ENCODE results near the gene RBMS2. TPM values are rescaled to one million over a fixed set of nuclear protein-coding genes. Genes with fewer than 3 reads are reported as not detected.

Gene RBMS2
- polyA plus RNA-seq, 1 of the 3 experiments (the other 2 are of a cell fraction): 8.9 TPM

DNA sequence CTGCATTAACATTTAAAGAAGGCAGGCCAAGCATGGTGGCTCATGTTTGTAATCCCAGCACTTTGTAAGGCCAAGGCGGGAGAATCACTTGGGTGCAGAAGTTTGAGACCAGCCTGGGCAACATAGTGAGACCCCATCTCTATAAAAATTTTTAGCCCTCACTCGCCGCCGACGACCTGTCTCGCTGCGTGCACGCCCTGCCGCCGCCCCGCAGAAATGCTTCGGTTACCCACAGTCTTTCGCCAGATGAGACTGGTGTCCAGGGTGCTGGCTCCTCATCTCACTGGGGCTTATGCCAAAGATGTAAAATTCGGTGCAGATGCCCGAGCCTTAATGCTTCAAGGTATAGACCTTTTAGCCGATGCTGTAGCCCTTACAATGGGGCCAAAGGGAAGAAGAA, 10.8 kb upstream of the RBMS2 start:
- H3K79me2 ChIP-seq (ENCODE audit: insufficient read depth): no peaks in the 10 kb centered on the region
- no peaks in the 10 kb centered on the region for H3K36me3 ChIP-seq (replicated peaks in 1 of 2; ENCODE audit: control insufficient read depth in 1 of 2, insufficient read depth in 2 of 2, low read length in 1 of 2)
- ChIA-PET CTCF (interaction anchor here (3.1 to 5.0 kb wide), 2 partner anchors 62 to 125 kb away, joined by 12 to 54 read pairs; no protein-coding TSS in a partner anchor), POLR2A (no interaction called here)
- TF ChIP-seq, protein P1, sequence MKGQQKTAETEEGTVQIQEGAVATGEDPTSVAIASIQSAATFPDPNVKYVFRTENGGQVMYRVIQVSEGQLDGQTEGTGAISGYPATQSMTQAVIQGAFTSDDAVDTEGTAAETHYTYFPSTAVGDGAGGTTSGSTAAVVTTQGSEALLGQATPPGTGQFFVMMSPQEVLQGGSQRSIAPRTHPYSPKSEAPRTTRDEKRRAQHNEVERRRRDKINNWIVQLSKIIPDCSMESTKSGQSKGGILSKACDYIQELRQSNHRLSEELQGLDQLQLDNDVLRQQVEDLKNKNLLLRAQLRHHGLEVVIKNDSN (IDR thresholded peaks at IDR 0.05; ENCODE audit: borderline replicate concordance, low read depth): no peak
- no peak for TF ChIP-seq CHD2 (IDR thresholded peaks at IDR 0.05; ENCODE audit: low read length, partially characterized antibody)
- TF ChIP-seq, protein P2, sequence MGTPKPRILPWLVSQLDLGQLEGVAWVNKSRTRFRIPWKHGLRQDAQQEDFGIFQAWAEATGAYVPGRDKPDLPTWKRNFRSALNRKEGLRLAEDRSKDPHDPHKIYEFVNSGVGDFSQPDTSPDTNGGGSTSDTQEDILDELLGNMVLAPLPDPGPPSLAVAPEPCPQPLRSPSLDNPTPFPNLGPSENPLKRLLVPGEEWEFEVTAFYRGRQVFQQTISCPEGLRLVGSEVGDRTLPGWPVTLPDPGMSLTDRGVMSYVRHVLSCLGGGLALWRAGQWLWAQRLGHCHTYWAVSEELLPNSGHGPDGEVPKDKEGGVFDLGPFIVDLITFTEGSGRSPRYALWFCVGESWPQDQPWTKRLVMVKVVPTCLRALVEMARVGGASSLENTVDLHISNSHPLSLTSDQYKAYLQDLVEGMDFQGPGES (IDR thresholded peaks at IDR 0.05; ENCODE audit: low read depth, low read length): no peak
- TF ChIP-seq, protein P3, sequence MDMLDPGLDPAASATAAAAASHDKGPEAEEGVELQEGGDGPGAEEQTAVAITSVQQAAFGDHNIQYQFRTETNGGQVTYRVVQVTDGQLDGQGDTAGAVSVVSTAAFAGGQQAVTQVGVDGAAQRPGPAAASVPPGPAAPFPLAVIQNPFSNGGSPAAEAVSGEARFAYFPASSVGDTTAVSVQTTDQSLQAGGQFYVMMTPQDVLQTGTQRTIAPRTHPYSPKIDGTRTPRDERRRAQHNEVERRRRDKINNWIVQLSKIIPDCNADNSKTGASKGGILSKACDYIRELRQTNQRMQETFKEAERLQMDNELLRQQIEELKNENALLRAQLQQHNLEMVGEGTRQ (IDR thresholded peaks at IDR 0.05; ENCODE audit: borderline replicate concordance, low read depth, low read length): no peak
- TF ChIP-seq FOXJ3 (CRISPR knock-in tag; IDR thresholded peaks at IDR 0.05): no peak
- no peak for TF ChIP-seq EP300 (IDR thresholded peaks at IDR 0.05; ENCODE audit: borderline replicate concordance in 1 of 2, low read depth in 1 of 2, low read length in 1 of 2)
- TF ChIP-seq, protein P4, sequence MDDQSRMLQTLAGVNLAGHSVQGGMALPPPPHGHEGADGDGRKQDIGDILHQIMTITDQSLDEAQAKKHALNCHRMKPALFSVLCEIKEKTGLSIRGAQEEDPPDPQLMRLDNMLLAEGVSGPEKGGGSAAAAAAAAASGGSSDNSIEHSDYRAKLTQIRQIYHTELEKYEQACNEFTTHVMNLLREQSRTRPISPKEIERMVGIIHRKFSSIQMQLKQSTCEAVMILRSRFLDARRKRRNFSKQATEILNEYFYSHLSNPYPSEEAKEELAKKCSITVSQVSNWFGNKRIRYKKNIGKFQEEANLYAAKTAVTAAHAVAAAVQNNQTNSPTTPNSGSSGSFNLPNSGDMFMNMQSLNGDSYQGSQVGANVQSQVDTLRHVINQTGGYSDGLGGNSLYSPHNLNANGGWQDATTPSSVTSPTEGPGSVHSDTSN (IDR thresholded peaks at IDR 0.05): no peak
- TF ChIP-seq JUND (IDR thresholded peaks at IDR 0.05): no peak
- TF ChIP-seq EZH2phosphoT487 (IDR thresholded peaks at IDR 0.05; ENCODE audit: borderline replicate concordance, low read depth): no peak
- TF ChIP-seq YY1 (IDR thresholded peaks at IDR 0.05; ENCODE audit: low read depth): no peak
- no peak for TF ChIP-seq TEAD4 (IDR thresholded peaks at IDR 0.05; ENCODE audit: borderline replicate concordance, insufficient read depth)
- TF ChIP-seq, protein P5, sequence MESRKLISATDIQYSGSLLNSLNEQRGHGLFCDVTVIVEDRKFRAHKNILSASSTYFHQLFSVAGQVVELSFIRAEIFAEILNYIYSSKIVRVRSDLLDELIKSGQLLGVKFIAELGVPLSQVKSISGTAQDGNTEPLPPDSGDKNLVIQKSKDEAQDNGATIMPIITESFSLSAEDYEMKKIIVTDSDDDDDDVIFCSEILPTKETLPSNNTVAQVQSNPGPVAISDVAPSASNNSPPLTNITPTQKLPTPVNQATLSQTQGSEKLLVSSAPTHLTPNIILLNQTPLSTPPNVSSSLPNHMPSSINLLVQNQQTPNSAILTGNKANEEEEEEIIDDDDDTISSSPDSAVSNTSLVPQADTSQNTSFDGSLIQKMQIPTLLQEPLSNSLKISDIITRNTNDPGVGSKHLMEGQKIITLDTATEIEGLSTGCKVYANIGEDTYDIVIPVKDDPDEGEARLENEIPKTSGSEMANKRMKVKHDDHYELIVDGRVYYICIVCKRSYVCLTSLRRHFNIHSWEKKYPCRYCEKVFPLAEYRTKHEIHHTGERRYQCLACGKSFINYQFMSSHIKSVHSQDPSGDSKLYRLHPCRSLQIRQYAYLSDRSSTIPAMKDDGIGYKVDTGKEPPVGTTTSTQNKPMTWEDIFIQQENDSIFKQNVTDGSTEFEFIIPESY (IDR thresholded peaks at IDR 0.05; ENCODE audit: borderline replicate concordance, low read depth): no peak
- TF ChIP-seq TAF1 (IDR thresholded peaks at IDR 0.05; ENCODE audit: borderline replicate concordance, low read depth, low read length): no peak
- no peak for TF ChIP-seq TCF12 (IDR thresholded peaks at IDR 0.05)
- TF ChIP-seq, protein P6, sequence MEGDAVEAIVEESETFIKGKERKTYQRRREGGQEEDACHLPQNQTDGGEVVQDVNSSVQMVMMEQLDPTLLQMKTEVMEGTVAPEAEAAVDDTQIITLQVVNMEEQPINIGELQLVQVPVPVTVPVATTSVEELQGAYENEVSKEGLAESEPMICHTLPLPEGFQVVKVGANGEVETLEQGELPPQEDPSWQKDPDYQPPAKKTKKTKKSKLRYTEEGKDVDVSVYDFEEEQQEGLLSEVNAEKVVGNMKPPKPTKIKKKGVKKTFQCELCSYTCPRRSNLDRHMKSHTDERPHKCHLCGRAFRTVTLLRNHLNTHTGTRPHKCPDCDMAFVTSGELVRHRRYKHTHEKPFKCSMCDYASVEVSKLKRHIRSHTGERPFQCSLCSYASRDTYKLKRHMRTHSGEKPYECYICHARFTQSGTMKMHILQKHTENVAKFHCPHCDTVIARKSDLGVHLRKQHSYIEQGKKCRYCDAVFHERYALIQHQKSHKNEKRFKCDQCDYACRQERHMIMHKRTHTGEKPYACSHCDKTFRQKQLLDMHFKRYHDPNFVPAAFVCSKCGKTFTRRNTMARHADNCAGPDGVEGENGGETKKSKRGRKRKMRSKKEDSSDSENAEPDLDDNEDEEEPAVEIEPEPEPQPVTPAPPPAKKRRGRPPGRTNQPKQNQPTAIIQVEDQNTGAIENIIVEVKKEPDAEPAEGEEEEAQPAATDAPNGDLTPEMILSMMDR (IDR thresholded peaks at IDR 0.05): no peak
- TF ChIP-seq, protein P7, sequence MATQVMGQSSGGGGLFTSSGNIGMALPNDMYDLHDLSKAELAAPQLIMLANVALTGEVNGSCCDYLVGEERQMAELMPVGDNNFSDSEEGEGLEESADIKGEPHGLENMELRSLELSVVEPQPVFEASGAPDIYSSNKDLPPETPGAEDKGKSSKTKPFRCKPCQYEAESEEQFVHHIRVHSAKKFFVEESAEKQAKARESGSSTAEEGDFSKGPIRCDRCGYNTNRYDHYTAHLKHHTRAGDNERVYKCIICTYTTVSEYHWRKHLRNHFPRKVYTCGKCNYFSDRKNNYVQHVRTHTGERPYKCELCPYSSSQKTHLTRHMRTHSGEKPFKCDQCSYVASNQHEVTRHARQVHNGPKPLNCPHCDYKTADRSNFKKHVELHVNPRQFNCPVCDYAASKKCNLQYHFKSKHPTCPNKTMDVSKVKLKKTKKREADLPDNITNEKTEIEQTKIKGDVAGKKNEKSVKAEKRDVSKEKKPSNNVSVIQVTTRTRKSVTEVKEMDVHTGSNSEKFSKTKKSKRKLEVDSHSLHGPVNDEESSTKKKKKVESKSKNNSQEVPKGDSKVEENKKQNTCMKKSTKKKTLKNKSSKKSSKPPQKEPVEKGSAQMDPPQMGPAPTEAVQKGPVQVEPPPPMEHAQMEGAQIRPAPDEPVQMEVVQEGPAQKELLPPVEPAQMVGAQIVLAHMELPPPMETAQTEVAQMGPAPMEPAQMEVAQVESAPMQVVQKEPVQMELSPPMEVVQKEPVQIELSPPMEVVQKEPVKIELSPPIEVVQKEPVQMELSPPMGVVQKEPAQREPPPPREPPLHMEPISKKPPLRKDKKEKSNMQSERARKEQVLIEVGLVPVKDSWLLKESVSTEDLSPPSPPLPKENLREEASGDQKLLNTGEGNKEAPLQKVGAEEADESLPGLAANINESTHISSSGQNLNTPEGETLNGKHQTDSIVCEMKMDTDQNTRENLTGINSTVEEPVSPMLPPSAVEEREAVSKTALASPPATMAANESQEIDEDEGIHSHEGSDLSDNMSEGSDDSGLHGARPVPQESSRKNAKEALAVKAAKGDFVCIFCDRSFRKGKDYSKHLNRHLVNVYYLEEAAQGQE (IDR thresholded peaks at IDR 0.05; ENCODE audit: low read depth, low read length): no peak
- no peak for TF ChIP-seq GATA2 (CRISPR knock-in tag; IDR thresholded peaks at IDR 0.05)
- no peak for TF ChIP-seq POLR2AphosphoS5 (IDR thresholded peaks at IDR 0.05; ENCODE audit: low read depth, low read length)
- no peak for TF ChIP-seq FOXM1 (IDR thresholded peaks at IDR 0.05; ENCODE audit: low read depth)
- no peaks in the 10 kb centered on the region for H3K9me2 ChIP-seq
- no peaks in the 10 kb centered on the region for H4K20me1 ChIP-seq (ENCODE audit: insufficient read depth)
- no peak overlapping the region for H2AFZ ChIP-seq (ENCODE audit: low read depth)
- DNase-seq: no peak
- H3K4me2 ChIP-seq: no peak overlapping the region
- 82% methylated on average over 16 of the region's 16 CpGs for WGBS (ENCODE audit: low lambda C conversion rate)
- no peak overlapping the region for H3K27ac ChIP-seq (ENCODE audit: low read depth in 2 of 2, low read length in 1 of 2)
- no peak overlapping the region for H3K4me3 ChIP-seq (ENCODE audit: low read depth in 2 of 2, low read length in 1 of 2)
- H3K9me3 ChIP-seq: no peaks in the 10 kb centered on the region
- H3K4me1 ChIP-seq (ENCODE audit: control insufficient read depth in 1 of 2, insufficient read depth in 2 of 2, low read depth in 1 of 2, low read length in 1 of 2): no peaks in the 10 kb centered on the region
- H3F3A ChIP-seq (replicated peaks; ENCODE audit: insufficient read depth): peaks cover 5% of the 10 kb centered on the region
- no peaks in the 10 kb centered on the region for H3K27me3 ChIP-seq (ENCODE audit: insufficient read depth)
- no peak overlapping the region for H3K9ac ChIP-seq
